GM12891 (cell line): Measurements from ENCODE around the gene GEMIN4.

Source experiments
- POLR2A ChIP-seq: IDR thresholded peaks from 2 replicates; pipeline ENCODE4 v1.6.1; 2011; ENCODE audit warnings: low read depth, low read length, control low read depth
- POLR2AphosphoS5 ChIP-seq: IDR thresholded peaks from 2 replicates; pipeline ENCODE4 v1.6.1; 2011; ENCODE audit warnings: low read depth, low read length, control low read depth
- SPI1 ChIP-seq: IDR thresholded peaks from 2 replicates; pipeline ENCODE4 v1.6.1; 2011; ENCODE audit warnings: low read depth, low read length, control low read depth
- TAF1 ChIP-seq: IDR thresholded peaks from 2 replicates; pipeline ENCODE4 v1.6.1; 2011; ENCODE audit warnings: low read depth, low read length, control low read depth

GRCh38 chr17:781805-782731, 30.0 kb upstream of the GEMIN4 start, which contains the start of the genes GLOD4 and MRM3:
- TF ChIP-seq POLR2AphosphoS5 (peak; percentile 90), POLR2A (peak; percentile 90), TAF1 (peak; percentile 91), SPI1 (no peak)
